Kidney glomerular epithelial cell (primary cell): ENCODE measurements around the gene FBXO21.
"Not testable (repeated sequence)": the region's sequence is repeated elsewhere in the genome, so short reads cannot be mapped to it uniquely, and the experiment has no call there.

ENCODE experiments used
- DNase-seq: peaks from one replicate; lab custom pipeline; 2025; lab: John Stamatoyannopoulos, UW

Gene FBXO21

DNA sequence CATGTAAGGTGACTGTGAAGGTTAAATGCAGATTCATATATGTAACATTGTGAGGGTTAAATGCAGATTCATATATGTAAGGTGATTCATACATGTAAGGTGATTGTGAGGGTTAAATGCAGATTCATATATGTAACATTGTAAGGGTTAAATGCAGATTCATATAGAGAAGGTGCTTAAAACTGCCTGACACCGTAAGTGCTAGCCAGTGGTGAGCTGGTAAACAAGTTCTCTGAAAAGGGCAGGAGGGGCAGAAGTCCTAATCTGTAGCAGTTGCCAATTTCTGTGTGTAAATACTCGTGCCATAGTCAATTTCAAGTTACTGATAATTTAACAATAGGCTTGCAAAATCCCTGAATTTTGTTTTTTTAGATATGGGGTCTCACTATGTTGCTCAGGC is 86.3 kb downstream of the FBXO21 start:
- not testable (repeated sequence) for DNase-seq

- DNase-seq: no peak
These were observed 87.5 kb downstream of the FBXO21 start for GRCh38 chr12:117102800-117103181.

DNA sequence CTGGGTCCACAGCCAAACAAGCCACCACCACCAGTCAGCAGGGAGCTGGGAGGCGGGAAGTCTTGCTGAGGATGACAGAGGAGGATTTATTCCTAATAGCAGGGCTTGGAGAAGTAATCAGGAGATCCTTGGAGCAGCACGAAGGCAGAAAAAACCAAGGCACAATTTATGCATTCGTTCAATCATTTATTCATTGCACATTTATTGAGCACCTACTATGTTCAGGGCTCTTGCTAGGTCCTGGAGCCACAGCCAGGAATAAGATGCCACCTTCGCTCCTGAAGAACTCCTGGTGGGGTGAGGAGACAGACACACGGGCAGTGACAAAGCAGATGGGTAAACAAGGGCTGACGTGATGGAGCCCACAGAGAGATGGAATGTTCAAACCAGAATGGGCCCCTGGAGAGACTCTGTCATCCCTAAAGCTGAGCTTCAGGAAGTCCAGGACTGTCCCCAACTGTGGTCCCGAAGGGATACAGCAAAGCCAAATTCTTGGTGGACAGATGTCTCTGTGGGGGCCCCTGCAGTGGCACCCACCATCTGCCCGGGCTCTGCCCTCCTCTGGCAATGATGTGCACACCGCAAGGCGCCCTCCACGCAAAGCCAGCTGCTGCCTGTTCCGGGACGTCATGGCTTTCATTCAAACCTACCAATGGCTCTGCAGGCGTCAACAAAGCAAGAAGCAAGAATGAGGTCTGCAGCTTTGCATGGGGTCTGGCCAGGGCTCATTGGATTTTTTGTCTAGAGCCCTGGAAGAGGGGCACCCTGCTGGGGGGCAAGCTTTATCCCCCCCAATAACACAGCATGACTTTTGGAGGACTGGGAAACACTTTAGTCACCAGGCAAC is 88.1 kb downstream of the FBXO21 start:
- no peak for DNase-seq

DNA sequence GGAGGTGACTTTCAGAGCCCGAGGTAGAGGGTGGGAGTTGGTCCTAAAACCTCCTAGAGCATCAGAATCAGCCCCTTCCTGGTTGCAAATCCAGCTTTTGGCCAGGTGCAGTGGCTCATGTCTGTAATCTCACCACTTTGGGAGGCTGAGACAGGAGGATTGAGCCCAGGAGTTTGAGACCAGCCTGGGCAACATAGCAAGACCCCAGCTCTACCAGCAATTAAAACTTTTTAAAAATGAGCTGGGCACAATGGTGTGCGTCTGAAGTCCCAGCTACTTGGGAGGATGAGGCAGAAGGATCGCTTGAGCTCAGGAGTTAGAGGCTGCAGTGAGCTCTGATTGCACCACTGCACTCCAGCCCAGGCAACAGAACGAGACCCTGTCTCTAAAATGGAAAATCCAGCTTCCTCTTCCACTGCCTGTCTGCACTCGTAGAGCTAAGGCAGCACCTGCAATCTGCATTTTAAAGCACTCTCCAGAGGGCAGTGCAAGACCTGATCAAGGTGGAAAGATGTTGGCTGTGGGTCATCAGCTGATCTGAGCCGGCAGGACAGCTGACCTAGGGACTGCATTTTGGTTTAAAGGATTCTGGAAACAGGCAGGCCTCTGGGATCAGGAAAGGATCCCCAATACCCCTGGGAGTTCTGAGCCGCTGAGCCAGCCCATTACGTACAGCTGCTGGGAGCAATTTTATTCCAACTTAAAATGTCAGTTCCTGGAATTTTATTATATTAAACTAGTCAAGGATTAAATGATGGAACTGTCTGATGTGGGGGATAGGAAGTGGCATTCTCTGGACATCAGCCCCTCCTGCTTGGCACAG is 89.2 kb downstream of the FBXO21 start:
- no peak for DNase-seq

DNA sequence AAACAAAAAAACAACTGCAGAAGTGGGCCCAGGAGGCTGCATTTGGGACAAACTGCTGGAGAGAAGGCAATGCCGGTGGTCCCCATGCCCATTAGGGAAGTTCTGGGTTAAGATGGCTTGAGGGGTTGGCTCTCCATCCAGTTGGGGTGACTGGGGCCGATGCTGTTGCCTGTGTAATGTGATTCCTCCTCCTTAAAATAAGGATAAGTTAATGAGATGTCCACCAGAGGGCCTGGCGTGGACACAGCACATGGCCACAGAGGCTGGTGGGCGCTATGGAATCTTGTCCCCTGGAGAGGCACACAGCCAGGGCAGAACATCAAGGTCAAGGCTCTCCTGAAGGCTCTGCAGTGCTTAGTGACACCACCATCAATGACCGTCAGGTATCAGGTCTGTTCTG is 90.0 kb downstream of the FBXO21 start:
- DNase-seq: no peak

GRCh38 chr12:117098361-117099217 is 91.7 kb downstream of the FBXO21 start:
- no peak for DNase-seq

DNA sequence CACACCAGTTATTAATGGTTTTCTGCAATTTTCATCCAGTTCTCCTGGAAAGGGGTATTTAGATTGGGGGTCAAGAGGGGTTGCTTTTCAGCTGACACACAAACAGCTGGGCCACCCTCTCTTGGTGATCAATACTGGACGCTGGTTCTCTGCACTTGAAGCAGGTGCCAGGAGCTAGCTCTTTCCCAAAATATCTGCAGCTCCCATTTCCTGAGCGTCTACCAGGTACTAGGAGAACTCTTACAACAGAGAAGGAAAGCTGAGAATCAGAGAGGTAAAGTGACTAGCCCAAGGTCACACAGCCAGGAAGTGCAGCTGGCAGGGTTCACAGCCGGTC is 92.3 kb downstream of the FBXO21 start:
- DNase-seq: no peak

DNA sequence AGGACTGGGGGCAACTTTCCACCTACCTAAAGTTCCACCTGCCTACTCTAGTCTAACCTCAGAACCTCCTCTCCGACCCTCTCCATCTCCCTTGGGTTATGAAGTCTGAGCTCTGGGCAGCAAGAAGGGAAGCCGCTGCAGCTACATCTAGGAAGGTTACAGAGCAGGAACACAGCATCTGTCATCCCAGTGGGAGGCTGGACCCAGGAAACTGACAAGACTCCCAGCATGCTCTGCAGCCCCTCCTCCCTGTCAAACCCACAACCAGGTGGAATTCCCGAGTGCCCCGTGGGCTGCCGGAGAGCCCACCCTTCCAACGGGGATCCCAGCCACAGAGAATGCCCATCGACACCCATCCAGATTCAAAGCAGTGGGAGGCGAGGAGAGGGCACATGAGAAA is 93.1 kb downstream of the FBXO21 start:
- no peak for DNase-seq

DNA sequence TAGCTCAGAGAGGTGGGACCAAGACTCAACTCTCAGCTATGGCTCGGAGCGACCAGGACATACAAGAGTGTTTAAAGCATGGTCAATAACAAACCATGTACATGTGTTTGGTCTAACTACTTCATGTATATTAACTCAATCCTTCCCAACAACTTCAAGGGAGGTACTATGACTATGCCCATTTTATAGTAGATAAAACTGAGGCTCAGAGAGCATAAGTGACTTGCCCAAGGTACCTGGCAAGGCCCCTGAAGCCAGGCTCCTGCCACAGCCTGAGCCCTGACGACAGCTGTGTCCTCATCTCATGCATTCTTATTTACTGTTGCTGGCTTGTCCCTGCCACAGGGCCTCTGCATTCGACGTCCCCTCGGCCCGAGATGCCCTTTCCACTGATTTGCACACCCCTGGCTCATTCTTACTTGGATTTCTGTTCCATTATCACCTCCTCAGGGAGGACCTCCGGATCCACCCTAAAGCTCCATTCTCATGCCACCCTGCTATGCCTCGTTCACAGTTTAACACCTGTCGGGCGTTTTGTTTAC is 93.7 kb downstream of the FBXO21 start:
- no peak for DNase-seq

DNA sequence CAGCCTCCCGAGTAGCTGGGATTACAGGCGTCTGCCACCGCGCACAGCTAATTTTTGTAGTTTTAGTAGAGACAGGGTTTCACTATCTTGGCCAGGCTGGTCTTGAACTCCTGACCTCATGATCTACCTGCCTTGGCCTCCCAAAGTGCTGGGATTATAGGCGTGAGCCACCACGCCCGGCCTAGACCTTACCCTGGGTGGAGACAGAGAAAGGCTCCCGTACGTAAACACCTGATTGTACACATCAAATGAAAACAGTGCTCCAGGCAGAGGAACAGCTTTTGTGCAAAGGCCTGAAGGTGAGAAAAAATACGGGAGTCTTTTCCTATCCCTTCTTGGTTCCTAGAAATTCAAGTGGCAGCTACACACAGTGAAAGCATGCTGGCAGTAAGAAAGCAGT is 95.1 kb downstream of the FBXO21 start:
- DNase-seq: not testable (repeated sequence)

DNA sequence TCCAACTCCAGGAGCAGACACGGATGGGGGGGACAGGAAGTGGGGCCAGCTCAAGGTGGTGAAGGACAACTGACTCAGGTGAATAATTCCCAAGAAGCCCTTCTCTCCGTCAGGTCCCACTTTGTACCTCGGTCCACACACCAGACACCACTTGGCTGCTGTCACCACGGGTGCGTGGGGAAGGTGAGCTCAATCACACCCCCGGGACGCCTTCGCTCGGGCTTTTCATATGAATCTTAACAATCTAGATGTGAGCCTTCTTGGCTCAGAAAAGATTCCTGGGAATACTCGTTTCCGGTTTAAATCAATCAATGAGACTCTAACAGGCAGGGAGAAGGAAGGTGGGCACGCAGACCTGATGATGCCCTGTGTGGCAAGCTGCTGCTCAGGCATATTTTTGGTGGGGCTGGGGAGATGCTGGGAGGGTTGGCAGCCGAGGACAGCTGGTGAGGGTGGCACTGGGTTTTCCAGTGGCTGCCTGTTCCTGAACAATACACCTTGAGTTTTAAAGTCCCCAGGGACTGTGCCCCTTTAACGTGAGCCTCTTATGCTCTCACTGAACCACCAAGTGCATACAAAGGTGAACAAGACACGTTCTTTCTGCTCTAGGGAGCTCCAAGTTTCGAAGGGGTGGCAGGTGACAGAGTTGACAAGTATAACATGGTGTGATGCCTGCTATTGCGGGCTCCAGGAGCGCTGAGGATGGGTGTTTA is 96.2 kb downstream of the FBXO21 start:
- no peak for DNase-seq

GRCh38 chr12:117093431-117093830 is 96.8 kb downstream of the FBXO21 start:
- DNase-seq: no peak

GRCh38 chr12:117092886-117093285 is 97.4 kb downstream of the FBXO21 start:
- DNase-seq: no peak

- no peak for DNase-seq
These were observed 97.8 kb downstream of the FBXO21 start for GRCh38 chr12:117092511-117092780.
